WTC11 (cell line): ENCODE results near the gene EPN2.

Source experiments
- CREB1 ChIP-seq: sonication (generic); formaldehyde crosslinking; IDR thresholded peaks from 2 replicates; pipeline ENCODE4 v1.8.0; 2023; ENCODE audit warnings: mild to moderate bottlenecking, missing genetic modification reagents
- CREM ChIP-seq: sonication (generic); formaldehyde crosslinking; IDR thresholded peaks from 2 replicates; pipeline ENCODE4 v1.8.1; 2022; ENCODE audit warnings: mild to moderate bottlenecking, missing genetic modification reagents, moderate library complexity
- CTCF ChIP-seq: fragments of 200-600 bp; IDR thresholded peaks from 2 replicates; pipeline ENCODE4 v1.8.0; 2022; ENCODE audit warnings: antibody characterized with exemption
- ESRRA ChIP-seq: sonication (generic); formaldehyde crosslinking; IDR thresholded peaks from 2 replicates; pipeline ENCODE4 v1.8.1; 2022; ENCODE audit warnings: mild to moderate bottlenecking, missing genetic modification reagents, borderline replicate concordance
- FOXK1 ChIP-seq: sonication (generic); formaldehyde crosslinking; IDR thresholded peaks from 2 replicates; pipeline ENCODE4 v1.8.0; 2022; ENCODE audit warnings: mild to moderate bottlenecking, moderate library complexity, missing genetic modification reagents
- MLX ChIP-seq: sonication (generic); formaldehyde crosslinking; IDR thresholded peaks from 2 replicates; pipeline ENCODE4 v1.8.1; 2023; ENCODE audit warnings: mild to moderate bottlenecking, missing genetic modification reagents, moderate library complexity
- PRDM15 ChIP-seq: sonication (generic); formaldehyde crosslinking; IDR thresholded peaks from 2 replicates; pipeline ENCODE4 v1.8.0; 2022; ENCODE audit warnings: missing genetic modification reagents
- TEAD1 ChIP-seq: sonication (generic); formaldehyde crosslinking; IDR thresholded peaks from 2 replicates; pipeline ENCODE4 v1.8.0; 2022; ENCODE audit warnings: mild to moderate bottlenecking, missing genetic modification reagents
- USF1 ChIP-seq: sonication (generic); formaldehyde crosslinking; IDR thresholded peaks from 2 replicates; pipeline ENCODE4 v1.8.0; 2022; ENCODE audit warnings: mild to moderate bottlenecking, missing genetic modification reagents
- ZBTB21 ChIP-seq: sonication (generic); formaldehyde crosslinking; IDR thresholded peaks from 2 replicates; pipeline ENCODE4 v1.8.1; 2023; ENCODE audit warnings: mild to moderate bottlenecking, missing genetic modification reagents, borderline replicate concordance
- TF ChIP-seq, protein P1 (sequence below): sonication (generic); formaldehyde crosslinking; IDR thresholded peaks from 2 replicates; pipeline ENCODE4 v1.8.1; 2022; ENCODE audit warnings: low read depth, mild to moderate bottlenecking, moderate library complexity, missing genetic modification reagents, borderline replicate concordance
- TF ChIP-seq, protein P2 (sequence below): sonication (generic); formaldehyde crosslinking; IDR thresholded peaks from 2 replicates; pipeline ENCODE4 v1.8.1; 2023; ENCODE audit warnings: mild to moderate bottlenecking, missing genetic modification reagents

GRCh38 chr17:19370493-19370960 lies 133.4 kb downstream of the EPN2 start:
- no peak for TF ChIP-seq CTCF
- no peak for TF ChIP-seq TEAD1 (CRISPR knock-in tag)
- no peak for TF ChIP-seq CREB1 (CRISPR knock-in tag)
- no peak for TF ChIP-seq CREM
- TF ChIP-seq PRDM15 = no peak
- no peak for TF ChIP-seq ZBTB21 (CRISPR knock-in tag)
- TF ChIP-seq, protein P1, sequence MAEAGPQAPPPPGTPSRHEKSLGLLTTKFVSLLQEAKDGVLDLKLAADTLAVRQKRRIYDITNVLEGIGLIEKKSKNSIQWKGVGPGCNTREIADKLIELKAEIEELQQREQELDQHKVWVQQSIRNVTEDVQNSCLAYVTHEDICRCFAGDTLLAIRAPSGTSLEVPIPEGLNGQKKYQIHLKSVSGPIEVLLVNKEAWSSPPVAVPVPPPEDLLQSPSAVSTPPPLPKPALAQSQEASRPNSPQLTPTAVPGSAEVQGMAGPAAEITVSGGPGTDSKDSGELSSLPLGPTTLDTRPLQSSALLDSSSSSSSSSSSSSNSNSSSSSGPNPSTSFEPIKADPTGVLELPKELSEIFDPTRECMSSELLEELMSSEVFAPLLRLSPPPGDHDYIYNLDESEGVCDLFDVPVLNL = no peak
- no peak for TF ChIP-seq USF1 (CRISPR knock-in tag)
- TF ChIP-seq ESRRA (CRISPR knock-in tag) = no peak
- no peak for TF ChIP-seq MLX
- TF ChIP-seq, protein P2, sequence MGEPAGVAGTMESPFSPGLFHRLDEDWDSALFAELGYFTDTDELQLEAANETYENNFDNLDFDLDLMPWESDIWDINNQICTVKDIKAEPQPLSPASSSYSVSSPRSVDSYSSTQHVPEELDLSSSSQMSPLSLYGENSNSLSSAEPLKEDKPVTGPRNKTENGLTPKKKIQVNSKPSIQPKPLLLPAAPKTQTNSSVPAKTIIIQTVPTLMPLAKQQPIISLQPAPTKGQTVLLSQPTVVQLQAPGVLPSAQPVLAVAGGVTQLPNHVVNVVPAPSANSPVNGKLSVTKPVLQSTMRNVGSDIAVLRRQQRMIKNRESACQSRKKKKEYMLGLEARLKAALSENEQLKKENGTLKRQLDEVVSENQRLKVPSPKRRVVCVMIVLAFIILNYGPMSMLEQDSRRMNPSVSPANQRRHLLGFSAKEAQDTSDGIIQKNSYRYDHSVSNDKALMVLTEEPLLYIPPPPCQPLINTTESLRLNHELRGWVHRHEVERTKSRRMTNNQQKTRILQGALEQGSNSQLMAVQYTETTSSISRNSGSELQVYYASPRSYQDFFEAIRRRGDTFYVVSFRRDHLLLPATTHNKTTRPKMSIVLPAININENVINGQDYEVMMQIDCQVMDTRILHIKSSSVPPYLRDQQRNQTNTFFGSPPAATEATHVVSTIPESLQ = no peak
- TF ChIP-seq FOXK1 (CRISPR knock-in tag) = no peak
